Breast epithelium (tissue), 3 donors: ENCODE results near the gene CEP97.

ENCODE experiments used
- POLR2AphosphoS5 ChIP-seq, 3 donors: sonication (generic); formaldehyde crosslinking; IDR thresholded peaks; one replicate each; pipeline ENCODE4 v1.6.1; 2017; ENCODE audit warnings: antibody characterized with exemption in 3 of 3
- TF ChIP-seq, protein P1 (sequence below), 3 donors: fragments of 450-650 bp; IDR thresholded peaks; one replicate each; pipeline ENCODE4 v1.5.1; 2016 to 2017; ENCODE audit warnings: antibody characterized with exemption in 3 of 3, mild to moderate bottlenecking in 3 of 3, moderate library complexity in 3 of 3

DNA sequence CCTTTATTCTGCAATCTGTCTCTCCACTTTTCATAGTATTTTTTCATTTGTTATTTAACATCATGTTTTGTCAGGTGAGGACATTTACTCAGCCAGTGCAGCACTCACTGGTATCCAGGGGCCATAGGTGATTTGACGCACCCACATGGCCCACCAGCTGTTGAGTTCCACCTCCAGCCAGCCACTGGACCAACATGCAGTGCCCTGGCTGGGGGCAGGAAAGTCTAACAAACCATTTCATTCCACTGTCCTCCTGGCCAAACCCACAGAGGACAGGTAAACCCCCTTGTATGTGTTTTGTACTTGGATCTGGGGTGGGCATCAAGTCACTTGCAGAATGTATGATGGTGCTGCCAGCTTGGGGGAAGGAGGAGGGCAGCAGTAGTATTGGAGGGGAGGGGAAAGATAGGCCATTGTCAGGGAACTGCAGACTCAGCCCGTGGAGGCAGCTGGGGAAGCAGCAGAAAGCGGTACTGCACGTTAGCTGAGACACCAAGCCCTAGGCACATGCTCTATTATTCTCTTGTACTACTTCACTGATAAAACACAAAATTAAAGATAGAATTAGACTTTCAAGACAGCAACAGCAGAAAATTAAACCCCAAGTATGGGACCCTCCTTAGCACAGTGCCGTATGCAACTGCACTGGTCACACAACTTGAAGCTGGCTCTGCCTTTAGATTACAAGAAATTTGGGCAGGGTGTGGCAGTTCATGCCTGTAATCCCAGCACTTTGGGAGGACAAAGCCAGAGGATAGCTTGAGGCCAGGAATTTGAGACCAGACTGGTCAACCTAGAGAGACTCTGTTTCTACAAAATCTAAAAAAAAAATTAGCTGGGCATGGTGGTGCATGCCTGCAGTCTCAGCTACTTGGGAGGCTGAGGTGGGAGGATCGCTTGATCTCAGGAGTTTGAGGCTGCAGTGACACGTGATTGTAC lies 22.4 kb upstream of the CEP97 start:
- TF ChIP-seq, protein P1, sequence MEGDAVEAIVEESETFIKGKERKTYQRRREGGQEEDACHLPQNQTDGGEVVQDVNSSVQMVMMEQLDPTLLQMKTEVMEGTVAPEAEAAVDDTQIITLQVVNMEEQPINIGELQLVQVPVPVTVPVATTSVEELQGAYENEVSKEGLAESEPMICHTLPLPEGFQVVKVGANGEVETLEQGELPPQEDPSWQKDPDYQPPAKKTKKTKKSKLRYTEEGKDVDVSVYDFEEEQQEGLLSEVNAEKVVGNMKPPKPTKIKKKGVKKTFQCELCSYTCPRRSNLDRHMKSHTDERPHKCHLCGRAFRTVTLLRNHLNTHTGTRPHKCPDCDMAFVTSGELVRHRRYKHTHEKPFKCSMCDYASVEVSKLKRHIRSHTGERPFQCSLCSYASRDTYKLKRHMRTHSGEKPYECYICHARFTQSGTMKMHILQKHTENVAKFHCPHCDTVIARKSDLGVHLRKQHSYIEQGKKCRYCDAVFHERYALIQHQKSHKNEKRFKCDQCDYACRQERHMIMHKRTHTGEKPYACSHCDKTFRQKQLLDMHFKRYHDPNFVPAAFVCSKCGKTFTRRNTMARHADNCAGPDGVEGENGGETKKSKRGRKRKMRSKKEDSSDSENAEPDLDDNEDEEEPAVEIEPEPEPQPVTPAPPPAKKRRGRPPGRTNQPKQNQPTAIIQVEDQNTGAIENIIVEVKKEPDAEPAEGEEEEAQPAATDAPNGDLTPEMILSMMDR (IDR thresholded peaks at IDR 0.05): no peak
- TF ChIP-seq POLR2AphosphoS5 (IDR thresholded peaks at IDR 0.05): no peak
